GM10847 (cell line): Measurements from ENCODE around the gene EME2.

Experiments
- POLR2A ChIP-seq: IDR thresholded peaks from 2 replicates; pipeline ENCODE4 v1.6.1; 2011; ENCODE audit not compliant: insufficient read length; ENCODE audit errors: extremely low read depth

EME2 gene

DNA sequence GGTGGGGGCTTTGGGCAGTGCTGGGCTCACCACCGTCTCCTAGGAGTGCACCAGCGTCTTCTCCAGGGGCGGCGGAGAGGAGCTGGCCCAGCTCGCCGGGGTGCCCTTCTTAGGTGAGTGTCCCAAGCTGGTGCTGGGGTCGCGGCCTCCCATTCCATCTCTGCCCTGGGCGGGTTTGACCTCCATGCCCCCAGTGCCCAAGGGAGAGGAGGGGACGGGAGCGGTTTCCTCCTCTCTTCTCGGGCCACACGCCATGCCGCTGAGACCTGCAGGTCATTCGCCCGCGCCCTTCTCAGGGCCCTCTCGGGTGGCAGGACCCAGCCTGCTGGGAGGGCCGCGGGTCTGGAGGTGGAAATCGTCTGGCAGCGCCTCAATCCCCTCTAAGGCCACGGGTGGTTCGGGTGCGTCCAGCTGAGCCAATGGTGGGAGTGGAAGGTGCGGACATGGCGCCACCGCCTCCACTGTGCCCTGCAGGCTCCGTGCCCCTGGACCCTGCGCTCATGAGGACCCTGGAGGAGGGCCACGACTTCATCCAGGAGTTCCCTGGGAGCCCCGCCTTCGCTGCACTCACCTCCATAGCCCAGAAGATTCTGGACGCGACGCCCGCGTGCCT, 15.6 kb downstream of the EME2 start:
- TF ChIP-seq POLR2A: no peak

GRCh38 chr16:1788708-1789100, 16.1 kb downstream of the EME2 start:
- no peak for TF ChIP-seq POLR2A

- no peak for TF ChIP-seq POLR2A
Observed at GRCh38 chr16:1789643-1790045, 17.0 kb downstream of the EME2 start.

- no peak for TF ChIP-seq POLR2A
Observed at GRCh38 chr16:1790261-1790610, 17.6 kb downstream of the EME2 start.

DNA sequence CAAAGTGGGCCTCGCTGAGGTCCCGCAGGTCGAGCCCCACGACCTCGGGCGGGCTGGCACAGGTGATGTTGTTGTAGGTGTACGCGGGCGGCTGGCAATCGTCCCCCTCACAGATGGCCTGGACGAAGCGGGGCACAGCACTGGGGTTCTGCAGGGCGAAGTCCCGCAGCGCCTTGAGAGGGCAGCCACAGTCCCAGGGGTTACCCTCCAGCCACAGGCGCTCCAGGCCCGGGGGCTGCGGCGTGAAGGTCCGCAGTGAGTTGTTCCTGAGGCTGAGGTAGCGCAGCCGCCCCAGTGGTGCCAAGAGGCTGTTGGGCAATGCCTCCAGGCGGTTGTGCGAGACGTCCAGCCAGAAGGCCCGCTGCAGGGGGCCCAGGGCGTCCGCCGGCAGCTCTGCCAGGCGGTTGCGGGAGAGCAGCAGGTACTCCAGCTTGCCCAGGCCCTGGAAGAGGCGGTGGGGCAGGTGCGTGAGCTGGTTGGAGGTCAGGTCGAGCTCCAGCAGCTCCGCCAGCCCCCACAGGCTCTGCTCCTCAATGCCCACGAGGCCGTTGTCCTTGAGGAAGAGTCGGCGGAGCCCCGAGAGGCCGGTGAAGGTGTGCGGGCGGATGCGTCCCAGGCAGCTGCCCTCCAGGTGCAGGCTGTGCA, 18.1 kb downstream of the EME2 start:
- TF ChIP-seq POLR2A: no peak

DNA sequence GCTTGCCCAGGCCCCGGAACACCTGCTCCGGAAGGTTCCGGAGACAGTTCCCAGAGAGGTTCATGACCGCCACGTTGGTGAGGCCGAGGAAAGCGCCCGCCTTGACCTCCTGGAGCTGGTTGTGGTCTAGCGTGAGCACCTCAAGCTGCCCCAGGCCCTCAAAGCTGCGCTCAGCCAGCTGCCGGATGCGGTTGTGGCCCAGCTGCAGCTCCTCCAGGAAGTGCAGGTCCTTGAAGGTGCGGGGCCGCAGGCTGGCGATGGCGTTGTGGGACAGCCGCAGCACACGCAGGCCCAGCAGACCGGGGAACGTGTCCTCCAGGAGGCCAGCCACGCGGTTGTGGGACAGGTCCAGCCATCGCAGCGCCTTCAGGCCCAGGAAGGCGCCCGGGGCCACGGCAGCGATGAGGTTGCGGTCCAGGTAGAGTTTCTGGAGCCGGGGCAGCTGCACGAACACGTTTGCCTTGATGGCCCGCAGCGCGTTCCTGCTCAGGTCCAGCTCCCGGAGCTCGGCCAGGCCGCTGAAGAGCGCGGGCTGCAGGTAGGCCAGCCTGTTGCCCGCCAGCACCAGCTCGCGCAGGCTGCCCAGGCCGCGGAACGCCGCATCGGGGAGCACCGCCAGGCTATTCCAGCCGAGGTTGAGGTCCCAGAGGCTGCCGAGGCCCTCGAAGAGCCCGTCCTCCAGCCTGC, 18.8 kb downstream of the EME2 start:
- no peak for TF ChIP-seq POLR2A

- TF ChIP-seq POLR2A: no peak
Observed at GRCh38 chr16:1791943-1792812, 19.6 kb downstream of the EME2 start.

DNA sequence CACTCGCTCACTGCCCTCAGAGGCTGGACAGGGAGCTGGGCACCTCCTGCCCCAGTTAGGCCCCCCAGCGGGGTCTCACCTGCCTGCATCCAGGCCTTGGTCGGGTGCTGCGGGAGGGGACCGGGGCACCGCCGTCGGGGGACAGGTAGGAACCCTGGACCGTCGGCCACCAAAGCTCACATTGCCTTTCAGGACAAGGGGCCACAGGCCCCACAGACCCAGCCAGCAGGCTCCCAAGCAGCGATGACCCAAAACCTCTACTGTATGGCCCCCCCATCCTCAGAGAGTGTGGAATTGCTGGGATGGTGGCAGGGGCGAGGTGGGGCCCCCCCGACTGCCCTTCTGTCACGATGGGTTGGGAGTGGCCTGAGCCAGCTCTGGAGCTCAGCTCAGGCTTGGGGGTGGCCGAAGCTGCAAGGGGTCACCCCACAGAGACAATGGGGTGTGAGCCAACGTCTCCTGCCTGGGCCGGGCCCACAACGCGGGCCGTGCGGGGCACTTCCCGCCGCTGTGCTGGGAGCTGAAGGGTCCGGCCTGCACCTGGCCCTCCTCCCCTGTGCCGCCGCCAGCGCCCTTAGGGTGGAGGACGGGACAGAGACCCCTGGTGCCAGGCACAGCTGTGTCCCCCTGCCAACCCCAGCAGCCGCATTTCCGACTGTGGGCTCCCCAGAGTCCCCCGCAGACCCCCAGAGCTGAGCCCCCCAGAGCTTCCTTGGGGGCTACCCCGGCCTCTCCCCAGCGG, 20.4 kb downstream of the EME2 start:
- TF ChIP-seq POLR2A: no peak

DNA sequence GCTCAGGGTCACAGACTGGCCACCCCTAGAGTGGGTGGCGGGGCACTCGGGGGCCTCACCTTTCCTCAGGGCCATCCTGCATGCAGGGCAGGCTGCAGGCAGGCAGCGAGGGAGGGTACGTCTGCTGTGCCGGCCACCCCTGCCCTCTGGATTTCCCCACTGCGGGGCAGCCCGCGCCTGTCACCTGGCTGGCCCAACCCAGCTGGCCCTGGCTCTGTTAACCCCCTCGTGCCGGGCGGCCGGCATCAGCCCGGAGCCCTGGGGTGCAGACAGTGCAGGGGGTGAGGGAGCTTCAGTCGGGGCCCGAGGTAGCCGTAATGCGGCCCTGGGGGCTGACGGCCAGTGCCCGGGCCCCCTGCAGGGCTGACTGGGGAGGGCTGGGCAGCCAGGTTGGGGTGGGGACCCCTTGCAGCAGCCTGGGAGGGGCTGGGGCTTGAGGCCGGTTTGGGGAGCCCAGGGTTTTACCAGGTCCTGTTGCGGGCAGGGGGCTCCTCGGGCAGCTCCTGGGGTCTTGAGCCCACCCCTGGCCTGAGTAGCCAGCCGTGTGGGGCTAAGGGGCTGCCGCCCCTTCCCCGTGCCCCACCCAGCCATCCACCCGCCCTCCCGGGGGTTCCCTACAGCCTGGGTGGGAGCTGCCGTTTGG, 21.1 kb downstream of the EME2 start, which contains the start of gene IGFALS:
TSS of gene IGFALS (minus strand) at position 128 of the 643 bp plus-strand sequence. CDS start at position 75, 53 bp downstream.
- no peak for TF ChIP-seq POLR2A

- no peak for TF ChIP-seq POLR2A
Observed at GRCh38 chr16:1794221-1794871, 21.7 kb downstream of the EME2 start.

DNA sequence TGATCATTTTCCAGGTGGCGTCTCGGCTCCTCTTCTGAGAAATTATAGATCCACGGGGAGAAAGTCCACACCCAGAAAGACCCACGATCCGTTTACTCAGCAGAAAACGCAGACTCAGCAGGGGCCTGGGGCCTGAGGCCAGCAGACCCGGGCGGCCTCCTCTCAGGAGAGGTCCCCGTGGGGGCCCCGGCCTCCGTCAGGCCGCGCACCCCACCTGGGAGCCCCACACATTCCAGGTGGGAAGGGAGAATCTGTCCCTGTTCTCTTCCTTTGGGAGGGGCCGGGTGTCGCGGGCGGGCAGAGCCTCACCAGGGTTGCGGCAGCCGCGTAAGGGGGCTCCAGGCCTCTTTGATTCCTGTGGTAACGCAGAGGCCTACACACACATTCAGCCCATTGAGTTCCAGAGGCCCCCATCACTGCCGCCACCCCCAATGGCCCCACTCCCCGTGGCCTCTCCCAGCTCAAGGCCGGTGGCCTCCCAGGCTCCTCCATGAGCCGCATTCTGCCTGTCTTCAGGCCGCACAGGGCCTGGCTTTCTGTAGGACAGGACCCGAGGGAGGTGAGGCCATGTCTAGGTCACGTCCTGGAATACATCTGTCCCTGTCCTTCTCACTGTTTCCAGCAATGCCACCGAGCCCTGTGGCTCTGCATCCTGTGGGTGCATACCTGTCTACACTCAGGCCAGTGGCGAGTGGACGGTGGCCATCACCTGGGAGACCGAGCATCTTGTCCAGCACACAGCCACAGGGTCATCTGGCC, 22.5 kb downstream of the EME2 start:
- no peak for TF ChIP-seq POLR2A

GRCh38 chr16:1800701-1801100, 28.1 kb downstream of the EME2 start:
- no peak for TF ChIP-seq POLR2A

GRCh38 chr16:1807626-1808025, 35.0 kb downstream of the EME2 start:
- TF ChIP-seq POLR2A: no peak
